DMS 273 treated with DMSO at 0.1 percent for 48 hours (cell line): ENCODE results near the gene GAGE10.
"Not testable (repeated sequence)": the region's sequence is repeated elsewhere in the genome, so short reads cannot be mapped to it uniquely, and the experiment has no call there.

Source experiments
- DNase-seq: peaks from one replicate; lab custom pipeline; 2025; lab: John Stamatoyannopoulos, UW

Gene GAGE10

GRCh38 chrX:49276671-49277534 is 26.5 kb upstream of the GAGE10 start:
- DNase-seq = no peak

- DNase-seq = no peak
Measured at GRCh38 chrX:49277535-49277830, 26.0 kb upstream of the GAGE10 start.

- DNase-seq = no peak
Measured at GRCh38 chrX:49278081-49278480, 25.4 kb upstream of the GAGE10 start.

GRCh38 chrX:49282647-49283011 is 20.8 kb upstream of the GAGE10 start:
- DNase-seq = peak; percentile 13

- no peak for DNase-seq
Measured at GRCh38 chrX:49284212-49284611, 19.2 kb upstream of the GAGE10 start.

GRCh38 chrX:49286136-49286535 is 17.3 kb upstream of the GAGE10 start:
- DNase-seq = no peak

GRCh38 chrX:49286581-49286980 is 16.9 kb upstream of the GAGE10 start:
- DNase-seq = no peak

- DNase-seq = no peak
Measured at GRCh38 chrX:49287665-49288064, 15.8 kb upstream of the GAGE10 start.

GRCh38 chrX:49290215-49290614 is 13.2 kb upstream of the GAGE10 start:
- no peak for DNase-seq

- DNase-seq = no peak
Measured at GRCh38 chrX:49291615-49292337, 11.7 kb upstream of the GAGE10 start.

GRCh38 chrX:49292400-49293362 is 10.8 kb upstream of the GAGE10 start:
- DNase-seq = no peak

GRCh38 chrX:49299293-49299692 is 4.2 kb upstream of the GAGE10 start:
- not testable (repeated sequence) for DNase-seq

- no peak for DNase-seq
Measured at GRCh38 chrX:49300703-49301102, 2.7 kb upstream of the GAGE10 start.

GRCh38 chrX:49307775-49308174 is 4.3 kb downstream of the GAGE10 start:
- DNase-seq = not testable (repeated sequence)

GRCh38 chrX:49308604-49309269 is 5.3 kb downstream of the GAGE10 start:
- no peak for DNase-seq

- no peak for DNase-seq
Measured at GRCh38 chrX:49309401-49309981, 6.0 kb downstream of the GAGE10 start.

GRCh38 chrX:49310371-49310770 is 6.9 kb downstream of the GAGE10 start:
- no peak for DNase-seq

- DNase-seq = no peak
Measured at GRCh38 chrX:49312176-49312575, 8.7 kb downstream of the GAGE10 start.

- no peak for DNase-seq
Measured at GRCh38 chrX:49316085-49316484, 12.6 kb downstream of the GAGE10 start.

- DNase-seq = not testable (repeated sequence)
Measured at GRCh38 chrX:49321737-49322136, 18.3 kb downstream of the GAGE10 start, which contains the start of gene GAGE12J. GAGE12J (plus strand) TSS chrX:49322037; CDS start chrX:49323194, 1,157 bp downstream.

- not testable (repeated sequence) for DNase-seq
Measured at GRCh38 chrX:49322266-49322665, 18.8 kb downstream of the GAGE10 start.
